ENCODE data around the gene ABHD4.
"Not testable (repeated sequence)": the region's sequence is repeated elsewhere in the genome, so short reads cannot be mapped to it uniquely, and the experiment has no call there.

ABHD4 gene

DNA sequence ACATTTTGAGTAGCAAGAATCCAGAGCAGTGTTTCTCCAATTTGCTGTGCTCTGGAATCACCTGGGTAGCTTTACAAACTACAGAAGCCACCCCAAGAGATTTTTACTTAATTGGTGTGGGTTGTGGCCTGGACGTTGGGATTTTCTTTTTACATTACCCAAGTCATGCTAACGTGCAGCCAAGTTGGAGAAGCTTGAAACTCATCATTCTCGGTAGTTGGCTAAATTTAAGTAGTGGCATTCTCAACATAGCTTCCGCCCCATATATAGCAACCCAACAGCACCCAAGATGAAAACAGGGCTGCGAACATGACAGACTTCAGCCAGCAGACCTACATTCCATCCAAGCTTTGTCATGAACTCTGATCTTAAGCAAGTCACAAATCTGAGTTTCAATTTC lies 34.1 kb upstream of the ABHD4 start:
- TF ChIP-seq, protein P1, sequence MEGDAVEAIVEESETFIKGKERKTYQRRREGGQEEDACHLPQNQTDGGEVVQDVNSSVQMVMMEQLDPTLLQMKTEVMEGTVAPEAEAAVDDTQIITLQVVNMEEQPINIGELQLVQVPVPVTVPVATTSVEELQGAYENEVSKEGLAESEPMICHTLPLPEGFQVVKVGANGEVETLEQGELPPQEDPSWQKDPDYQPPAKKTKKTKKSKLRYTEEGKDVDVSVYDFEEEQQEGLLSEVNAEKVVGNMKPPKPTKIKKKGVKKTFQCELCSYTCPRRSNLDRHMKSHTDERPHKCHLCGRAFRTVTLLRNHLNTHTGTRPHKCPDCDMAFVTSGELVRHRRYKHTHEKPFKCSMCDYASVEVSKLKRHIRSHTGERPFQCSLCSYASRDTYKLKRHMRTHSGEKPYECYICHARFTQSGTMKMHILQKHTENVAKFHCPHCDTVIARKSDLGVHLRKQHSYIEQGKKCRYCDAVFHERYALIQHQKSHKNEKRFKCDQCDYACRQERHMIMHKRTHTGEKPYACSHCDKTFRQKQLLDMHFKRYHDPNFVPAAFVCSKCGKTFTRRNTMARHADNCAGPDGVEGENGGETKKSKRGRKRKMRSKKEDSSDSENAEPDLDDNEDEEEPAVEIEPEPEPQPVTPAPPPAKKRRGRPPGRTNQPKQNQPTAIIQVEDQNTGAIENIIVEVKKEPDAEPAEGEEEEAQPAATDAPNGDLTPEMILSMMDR (IDR thresholded peaks at IDR 0.05; ENCODE audit: low read depth, low read length, missing control alignments), result no peak
- no peak overlapping the region for H3K4me3 ChIP-seq (replicated peaks; ENCODE audit: low read depth, low read length)
- DNase-seq (ENCODE audit: extremely low read depth, low read depth), result no peak

- no peak for DNase-seq (ENCODE audit: extremely low read depth, low read depth)
- TF ChIP-seq, protein P1 (IDR thresholded peaks at IDR 0.05; ENCODE audit: low read depth, low read length, missing control alignments), result no peak
- H3K4me3 ChIP-seq (replicated peaks; ENCODE audit: low read depth, low read length), result no peak overlapping the region
Measured at GRCh38 chr14:22564463-22564862, 33.6 kb upstream of the ABHD4 start.

GRCh38 chr14:22565391-22565945 lies 32.6 kb upstream of the ABHD4 start:
- TF ChIP-seq, protein P1 (IDR thresholded peaks at IDR 0.05; ENCODE audit: low read depth, low read length, missing control alignments), result no peak
- no peak overlapping the region for H3K4me3 ChIP-seq (replicated peaks; ENCODE audit: low read depth, low read length)
- DNase-seq (ENCODE audit: extremely low read depth, low read depth), result no peak

DNA sequence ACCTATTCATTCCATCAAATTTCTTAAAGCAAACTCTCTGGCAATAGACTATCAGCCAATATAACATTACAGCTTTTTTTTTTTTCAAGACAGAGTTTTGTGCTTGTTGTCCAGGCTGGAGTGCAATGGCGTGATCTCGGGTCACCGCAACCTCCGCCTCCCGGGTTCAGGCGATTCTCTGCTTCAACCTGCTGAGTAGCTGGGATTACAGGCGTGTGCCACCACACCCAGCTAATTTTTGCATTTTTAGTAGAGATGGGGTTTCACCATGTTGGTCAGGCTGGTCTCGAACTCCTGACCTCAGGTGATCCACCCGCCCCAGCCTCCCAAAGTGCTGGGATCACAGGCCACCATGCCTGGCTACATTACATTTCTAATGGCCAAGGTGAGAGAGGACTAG lies 31.8 kb upstream of the ABHD4 start:
- DNase-seq (ENCODE audit: extremely low read depth, low read depth); H3K4me3 ChIP-seq (replicated peaks; ENCODE audit: low read depth, low read length): not testable (repeated sequence)

GRCh38 chr14:22566845-22567244 lies 31.3 kb upstream of the ABHD4 start:
- TF ChIP-seq, protein P1 (IDR thresholded peaks at IDR 0.05; ENCODE audit: low read depth, low read length, missing control alignments), result no peak
- no peak overlapping the region for H3K4me3 ChIP-seq (replicated peaks; ENCODE audit: low read depth, low read length)
- no peak for DNase-seq (ENCODE audit: extremely low read depth, low read depth)

DNA sequence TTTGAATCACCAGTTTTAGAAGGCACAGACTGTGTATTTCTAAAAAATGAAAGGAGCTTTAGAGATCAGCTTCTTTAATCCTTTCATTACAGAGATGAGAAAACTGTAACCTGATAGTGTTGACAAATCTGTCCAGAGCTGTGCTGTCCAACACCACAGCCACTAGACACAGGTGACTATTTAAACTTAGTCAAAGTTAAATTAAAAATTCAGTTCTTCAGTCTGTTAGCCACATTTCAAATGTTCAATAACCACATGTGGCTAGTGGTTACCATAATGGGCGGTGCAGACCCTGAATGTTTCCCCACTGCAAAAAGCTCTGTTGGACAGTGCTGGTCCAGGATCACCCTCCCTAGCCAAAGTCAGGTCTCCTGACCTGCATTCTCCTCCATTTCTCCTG lies 30.7 kb upstream of the ABHD4 start:
- no peak for DNase-seq (ENCODE audit: extremely low read depth, low read depth)
- TF ChIP-seq, protein P1 (IDR thresholded peaks at IDR 0.05; ENCODE audit: low read depth, low read length, missing control alignments), result no peak
- H3K4me3 ChIP-seq (replicated peaks; ENCODE audit: low read depth, low read length), result no peak overlapping the region

- TF ChIP-seq, protein P1 (IDR thresholded peaks at IDR 0.05; ENCODE audit: low read depth, low read length, missing control alignments), result no peak
- H3K4me3 ChIP-seq (replicated peaks; ENCODE audit: low read depth, low read length), result no peak overlapping the region
- no peak for DNase-seq (ENCODE audit: extremely low read depth, low read depth)
Measured at GRCh38 chr14:22569106-22569736, 28.9 kb upstream of the ABHD4 start.

Data from HFF-Myc (cell line).